ENCODE measurements around the gene ESPNL. TPM values are rescaled to one million over a fixed set of nuclear protein-coding genes. Genes with fewer than 3 reads are reported as not detected.

Gene ESPNL
- total and polyA plus RNA-seq, 9 of the 15 experiments (the other 6 are each of a cell fraction or from before 2014, with no cell fraction given) = 0.03 to 0.09 (median 0.05) TPM; not detected in 3

- 0 out of 2 replicates have a peak, but pooled peaks have one; percentile 18 for TF ChIP-seq MGA (IDR thresholded peaks at IDR 0.05)
- TF ChIP-seq ZNF551 (CRISPR knock-in tag; IDR thresholded peaks at IDR 0.05) = no peak
- no peak for TF ChIP-seq ZNF75A (CRISPR knock-in tag; IDR thresholded peaks at IDR 0.05)
- TF ChIP-seq SIRT6 (IDR thresholded peaks at IDR 0.05; ENCODE audit: low read depth, low read length) = no peak
- no peak for TF ChIP-seq FIP1L1 (IDR thresholded peaks at IDR 0.05; ENCODE audit: low read depth, low read length, poor library complexity, severe bottlenecking)
- TF ChIP-seq REST (IDR thresholded peaks at IDR 0.05; ENCODE audit: borderline replicate concordance) = no peak
- no peak for TF ChIP-seq REST (CRISPR knock-in tag; IDR thresholded peaks at IDR 0.05; ENCODE audit: low read depth)
- TF ChIP-seq NR2C1 (IDR thresholded peaks at IDR 0.05) = no peak
- TF ChIP-seq NR2C1 (tag; IDR thresholded peaks at IDR 0.05) = no peak
- no peak for TF ChIP-seq DMBX1 (CRISPR knock-in tag; IDR thresholded peaks at IDR 0.05; ENCODE audit: borderline replicate concordance)
Measured at GRCh38 chr2:238140040-238140439, 39.9 kb downstream of the ESPNL start (continued).
